Right lobe of liver (tissue), 4 donors: Measurements from ENCODE around the gene RWDD3.

Experiments
- POLR2A ChIP-seq: fragments of 450-650 bp; IDR thresholded peaks from one replicate; pipeline ENCODE4 v1.6.1; 2017; ENCODE audit warnings: antibody characterized with exemption, mild to moderate bottlenecking
- TF ChIP-seq, protein P1 (sequence below), 4 donors: fragments of 200-600 bp in 3 of 4; fragments of 450-650 bp in 1 of 4; IDR thresholded peaks; one replicate each; pipeline versions ENCODE4 v1.5.1 to v1.8.0; 2016 to 2022; ENCODE audit warnings: antibody characterized with exemption in 4 of 4, mild to moderate bottlenecking in 2 of 4
- donor health status: DM: no; HTN: no; CAD: no.
- donor health status: DM: no; HTN: no; CAD: no.
- donor health status: DM: no; HTN: yes; CAD: no.

DNA sequence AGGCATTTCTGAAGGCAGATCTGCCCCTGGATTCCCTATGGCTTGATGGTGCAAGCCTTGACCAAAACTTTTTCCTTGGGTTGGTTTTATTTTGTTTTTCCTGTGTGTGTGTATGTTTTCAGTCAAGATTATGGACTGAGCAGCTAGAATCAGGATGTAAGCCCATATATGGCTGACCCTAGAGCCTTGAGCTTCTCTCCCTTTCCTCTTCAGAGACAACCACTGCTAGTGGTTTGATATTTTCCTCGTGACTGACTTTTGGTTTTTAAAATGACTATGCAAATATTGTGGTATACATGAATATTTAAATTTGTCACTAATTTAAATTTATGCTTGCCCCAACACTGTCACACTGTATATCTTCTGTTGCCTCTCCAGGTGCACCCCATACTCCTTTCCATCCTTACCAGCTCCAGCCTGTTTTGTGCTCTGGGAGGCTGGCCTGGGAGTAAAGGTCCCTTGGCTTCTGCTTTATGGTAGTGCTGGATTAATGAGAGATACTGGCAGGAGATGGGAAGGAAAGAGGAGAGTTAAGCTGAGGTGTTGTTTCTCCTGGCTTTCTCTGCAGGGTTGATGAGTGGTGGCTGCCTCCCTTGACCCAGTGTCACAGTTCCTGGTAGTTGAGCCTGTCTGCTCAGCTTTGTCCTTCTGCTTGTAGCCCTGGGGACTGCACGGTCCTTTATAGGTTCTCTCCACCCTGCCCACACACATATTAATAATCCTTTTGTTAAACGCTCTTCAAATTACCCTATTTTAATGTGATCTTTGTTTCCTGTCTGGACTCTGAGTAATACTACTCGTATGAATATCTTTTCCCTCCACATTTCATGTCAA lies 44.4 kb downstream of the RWDD3 start:
- TF ChIP-seq, protein P1, sequence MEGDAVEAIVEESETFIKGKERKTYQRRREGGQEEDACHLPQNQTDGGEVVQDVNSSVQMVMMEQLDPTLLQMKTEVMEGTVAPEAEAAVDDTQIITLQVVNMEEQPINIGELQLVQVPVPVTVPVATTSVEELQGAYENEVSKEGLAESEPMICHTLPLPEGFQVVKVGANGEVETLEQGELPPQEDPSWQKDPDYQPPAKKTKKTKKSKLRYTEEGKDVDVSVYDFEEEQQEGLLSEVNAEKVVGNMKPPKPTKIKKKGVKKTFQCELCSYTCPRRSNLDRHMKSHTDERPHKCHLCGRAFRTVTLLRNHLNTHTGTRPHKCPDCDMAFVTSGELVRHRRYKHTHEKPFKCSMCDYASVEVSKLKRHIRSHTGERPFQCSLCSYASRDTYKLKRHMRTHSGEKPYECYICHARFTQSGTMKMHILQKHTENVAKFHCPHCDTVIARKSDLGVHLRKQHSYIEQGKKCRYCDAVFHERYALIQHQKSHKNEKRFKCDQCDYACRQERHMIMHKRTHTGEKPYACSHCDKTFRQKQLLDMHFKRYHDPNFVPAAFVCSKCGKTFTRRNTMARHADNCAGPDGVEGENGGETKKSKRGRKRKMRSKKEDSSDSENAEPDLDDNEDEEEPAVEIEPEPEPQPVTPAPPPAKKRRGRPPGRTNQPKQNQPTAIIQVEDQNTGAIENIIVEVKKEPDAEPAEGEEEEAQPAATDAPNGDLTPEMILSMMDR (IDR thresholded peaks at IDR 0.05), result no peak
- TF ChIP-seq POLR2A, result no peak
